CD1c-positive myeloid dendritic cell (primary cell): ENCODE data around the gene TAOK3.
"Not testable (repeated sequence)": the region's sequence is repeated elsewhere in the genome, so short reads cannot be mapped to it uniquely, and the experiment has no call there.

Source experiments
- DNase-seq: peaks from one replicate; pipeline ENCODE4 v3.0.0-alpha.2; 2016; ENCODE audit errors: extremely low spot score

TAOK3 gene

GRCh38 chr12:118372541-118373495, at the start of gene TAOK3:
Gene TAOK3 (minus strand): TSS chr12:118372907. CDS start chr12:118255567, 117,340 bp downstream.
- peak; percentile 98 for DNase-seq

- no peak for DNase-seq
Measured at GRCh38 chr12:118420673-118421072, 48.0 kb upstream of the TAOK3 start.

- DNase-seq = no peak
Measured at GRCh38 chr12:118418385-118419057, 45.8 kb upstream of the TAOK3 start.

GRCh38 chr12:118417942-118418341, 45.2 kb upstream of the TAOK3 start:
- no peak for DNase-seq

- no peak for DNase-seq
Measured at GRCh38 chr12:118409834-118410233, 37.1 kb upstream of the TAOK3 start.

- not testable (repeated sequence) for DNase-seq
Measured at GRCh38 chr12:118408241-118408640, 35.5 kb upstream of the TAOK3 start.

- DNase-seq = peak; percentile 47
Measured at GRCh38 chr12:118404876-118405521, 32.3 kb upstream of the TAOK3 start.

- DNase-seq = no peak
Measured at GRCh38 chr12:118402251-118402650, 29.5 kb upstream of the TAOK3 start.

GRCh38 chr12:118398940-118399339, 26.2 kb upstream of the TAOK3 start:
- DNase-seq = peak; percentile 43

- DNase-seq = no peak
Measured at GRCh38 chr12:118398524-118398923, 25.8 kb upstream of the TAOK3 start.

- no peak for DNase-seq
Measured at GRCh38 chr12:118397708-118398440, 25.2 kb upstream of the TAOK3 start.

GRCh38 chr12:118391836-118392235, 19.1 kb upstream of the TAOK3 start:
- DNase-seq = no peak

- no peak for DNase-seq
Measured at GRCh38 chr12:118391424-118391823, 18.7 kb upstream of the TAOK3 start.

- peak; percentile 86 for DNase-seq
Measured at GRCh38 chr12:118377884-118378470, 5.3 kb upstream of the TAOK3 start.

GRCh38 chr12:118377021-118377883, 4.5 kb upstream of the TAOK3 start:
- no peak for DNase-seq

GRCh38 chr12:118376089-118377020, 3.6 kb upstream of the TAOK3 start, which contains the start of gene SUDS3:
Gene SUDS3 (plus strand): TSS chr12:118376555. CDS start chr12:118376692, 137 bp downstream.
- peak; percentile 95 for DNase-seq

GRCh38 chr12:118375348-118375747, 2.6 kb upstream of the TAOK3 start:
- DNase-seq = no peak

- DNase-seq = no peak
Measured at GRCh38 chr12:118374909-118375308, 2.2 kb upstream of the TAOK3 start.

- no peak for DNase-seq
Measured at GRCh38 chr12:118374126-118374725, 1.5 kb upstream of the TAOK3 start.
